ENCODE results near the gene LYPLA2.
"Not testable (repeated sequence)": the region's sequence is repeated elsewhere in the genome, so short reads cannot be mapped to it uniquely, and the experiment has no call there.

The LYPLA2 gene

DNA sequence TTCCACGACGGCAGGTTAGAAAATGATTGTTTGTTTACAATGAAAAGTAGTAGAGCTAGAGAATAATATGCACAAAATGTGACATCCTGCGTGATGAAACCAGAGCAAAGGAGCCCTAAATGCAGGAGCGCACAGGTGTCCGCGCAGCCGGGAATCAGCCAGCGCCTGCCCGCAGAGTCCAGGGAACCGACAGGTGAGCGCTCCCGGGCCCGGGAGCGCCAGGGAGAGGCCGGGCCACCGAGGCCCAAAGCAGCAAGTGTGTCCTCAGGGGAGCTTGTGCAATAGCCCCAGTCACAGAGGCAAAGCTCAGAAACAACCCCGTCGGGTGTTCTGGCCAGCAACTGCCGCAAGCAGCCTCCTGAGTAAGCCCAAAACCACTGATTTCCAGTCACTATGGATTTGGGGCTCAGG, 10.4 kb downstream of the LYPLA2 start:
- DNase-seq (ENCODE audit: low read depth) = no peak

DNA sequence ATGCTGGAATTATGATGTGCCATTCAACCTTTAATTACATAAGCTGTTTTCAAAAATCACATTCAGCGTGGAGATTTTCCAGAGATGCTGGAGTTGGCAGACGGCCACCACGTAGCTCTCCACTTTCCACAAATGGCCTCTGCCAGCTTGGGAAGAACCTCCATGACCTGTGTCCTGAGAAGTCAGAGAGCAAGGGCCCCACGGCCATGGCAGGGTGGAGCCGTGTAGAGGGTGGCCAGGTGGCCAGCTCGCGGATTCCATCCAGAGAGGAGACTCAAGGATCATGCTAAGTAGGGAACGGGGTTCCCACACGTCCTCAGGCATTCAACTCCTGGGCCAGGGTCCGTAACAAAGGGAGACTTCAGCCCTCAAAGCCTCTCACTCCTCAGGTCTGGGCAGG, 10.9 kb downstream of the LYPLA2 start:
- DNase-seq (ENCODE audit: low read depth) = no peak

DNA sequence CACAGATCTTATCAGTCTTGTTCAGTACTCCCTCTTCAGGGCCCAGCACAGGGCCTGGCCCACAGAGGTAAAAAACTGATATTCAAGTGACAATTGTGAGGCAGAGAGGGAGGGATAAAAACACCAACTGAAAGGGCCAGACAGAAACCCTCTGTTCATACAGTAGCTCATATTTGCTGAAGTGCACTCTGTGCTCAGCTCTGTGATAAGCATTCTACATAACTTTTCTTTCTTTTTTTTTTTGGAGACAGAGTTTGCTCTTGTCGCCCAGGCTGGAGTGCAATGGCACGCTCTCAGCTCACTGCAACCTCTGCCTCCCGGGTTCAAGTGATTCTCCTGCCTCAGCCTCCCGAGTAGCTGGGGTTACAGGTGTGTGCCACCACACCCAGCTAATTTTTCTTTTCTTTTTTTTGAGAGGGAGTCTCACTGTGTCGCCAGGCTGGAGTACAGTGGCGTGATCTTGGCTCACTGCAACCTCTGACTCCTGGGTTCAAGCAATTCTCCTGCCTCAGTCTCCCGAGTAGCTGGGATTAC, 11.9 kb downstream of the LYPLA2 start:
- DNase-seq (ENCODE audit: low read depth) = not testable (repeated sequence)

DNA sequence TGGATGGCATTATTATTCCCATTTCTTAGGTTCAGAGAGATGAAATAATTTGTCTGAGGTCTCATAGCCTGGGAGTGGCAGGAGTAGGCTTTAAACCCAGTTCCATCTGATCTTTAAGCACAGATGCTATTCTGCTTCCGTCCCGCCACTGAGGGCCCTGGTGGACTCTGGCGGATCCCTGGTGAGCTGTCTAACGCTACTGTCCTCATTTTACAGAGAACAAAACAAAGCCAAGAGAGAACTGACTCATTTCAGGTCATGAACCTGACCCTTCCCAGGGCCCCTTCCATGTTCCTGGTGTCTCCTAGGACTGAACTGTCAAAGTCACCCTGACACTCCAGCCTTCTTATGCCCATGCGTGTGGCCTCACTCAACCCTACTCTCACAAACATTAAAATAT, 12.7 kb downstream of the LYPLA2 start:
- DNase-seq (ENCODE audit: low read depth) = no peak

DNA sequence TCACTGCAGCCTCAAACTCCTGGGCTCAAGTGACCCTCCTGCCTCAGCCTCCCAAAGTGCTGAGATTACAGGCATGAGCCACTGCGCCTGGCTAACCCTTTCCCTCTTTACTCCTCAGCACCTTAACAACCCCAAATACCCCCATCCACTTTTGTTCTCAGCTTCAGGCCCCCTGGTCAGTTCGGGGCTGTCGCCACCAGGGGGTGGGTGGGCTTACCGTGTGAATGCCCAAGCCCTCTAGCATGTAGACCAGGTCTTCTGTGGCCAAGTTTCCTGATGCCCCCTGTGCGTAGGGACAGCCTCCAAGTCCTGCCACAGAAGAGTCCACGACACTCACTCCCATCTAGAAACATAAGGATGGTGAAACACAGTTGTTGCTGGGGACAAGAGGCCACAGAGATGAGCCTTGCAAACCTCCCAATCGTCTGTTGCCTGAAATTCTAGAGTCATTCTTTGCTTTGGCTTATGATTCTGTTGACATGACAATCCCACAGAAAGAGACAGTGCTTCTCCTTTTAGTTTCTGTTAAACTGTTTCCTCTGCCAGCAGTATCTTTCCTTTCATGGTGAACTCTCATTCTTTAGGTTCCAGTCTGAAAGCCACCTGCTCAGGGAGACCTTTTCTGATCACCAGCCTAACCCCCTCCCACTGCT, 13.4 kb downstream of the LYPLA2 start:
- no peak for DNase-seq (ENCODE audit: low read depth)

DNA sequence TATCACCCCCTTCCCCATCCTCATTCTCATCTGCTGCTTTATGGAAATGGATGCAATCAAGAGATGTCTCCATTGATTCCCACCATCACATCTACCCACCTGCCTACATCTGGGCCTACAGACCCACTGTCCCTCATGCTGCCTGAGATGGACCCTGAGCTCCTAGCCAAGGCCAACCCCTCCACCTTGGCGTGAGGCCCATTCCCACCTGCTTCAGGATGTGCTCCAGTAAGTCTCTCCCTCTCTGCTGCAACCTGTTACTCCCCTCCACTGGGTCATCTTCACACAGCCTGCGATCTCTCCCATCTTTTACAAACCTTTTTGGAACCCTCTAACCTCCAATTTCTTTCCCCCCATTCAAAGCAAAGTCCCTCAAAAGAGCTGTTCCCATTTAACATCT, 14.1 kb downstream of the LYPLA2 start:
- DNase-seq (ENCODE audit: low read depth) = no peak

DNA sequence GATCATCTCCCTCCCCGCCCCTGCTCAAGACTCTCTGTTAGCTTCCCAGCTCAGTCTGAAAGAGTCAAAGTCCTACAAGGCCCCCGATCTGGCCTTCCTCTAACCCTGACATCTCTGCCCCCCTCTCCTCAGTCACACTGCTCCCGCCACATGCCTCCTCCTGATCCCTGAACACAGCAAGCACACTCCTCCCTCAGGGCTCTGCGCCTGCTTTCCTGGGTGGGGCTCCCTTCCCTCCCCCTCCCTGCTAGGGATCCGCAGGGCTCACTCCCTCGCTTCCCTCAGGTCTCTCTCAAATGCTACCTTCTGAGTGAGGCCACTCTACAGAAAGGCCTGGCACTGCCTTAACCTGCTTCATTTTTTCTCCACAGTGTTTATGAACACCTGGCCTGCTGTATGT, 15.3 kb downstream of the LYPLA2 start:
- no peak for DNase-seq (ENCODE audit: low read depth)

DNA sequence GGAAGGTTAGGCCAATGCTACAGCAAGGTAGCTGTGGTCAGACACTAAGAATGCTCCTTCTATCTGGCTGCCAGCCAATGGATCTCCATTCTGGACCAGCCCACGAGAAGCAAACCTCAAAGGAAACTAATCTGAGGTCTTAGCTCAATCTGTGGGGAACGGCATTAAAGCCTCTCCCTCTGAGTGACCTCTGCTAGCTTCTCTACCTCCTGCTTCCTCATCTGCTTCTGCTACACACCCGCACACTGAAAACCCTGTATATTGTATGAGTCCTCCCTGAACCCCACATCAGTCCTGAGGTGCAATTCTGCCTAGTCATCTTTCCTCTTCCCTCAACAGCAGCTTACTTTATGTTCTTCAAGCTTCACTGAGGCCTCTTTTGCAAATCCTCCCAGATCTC, 16.5 kb downstream of the LYPLA2 start:
- DNase-seq (ENCODE audit: low read depth) = no peak

DNA sequence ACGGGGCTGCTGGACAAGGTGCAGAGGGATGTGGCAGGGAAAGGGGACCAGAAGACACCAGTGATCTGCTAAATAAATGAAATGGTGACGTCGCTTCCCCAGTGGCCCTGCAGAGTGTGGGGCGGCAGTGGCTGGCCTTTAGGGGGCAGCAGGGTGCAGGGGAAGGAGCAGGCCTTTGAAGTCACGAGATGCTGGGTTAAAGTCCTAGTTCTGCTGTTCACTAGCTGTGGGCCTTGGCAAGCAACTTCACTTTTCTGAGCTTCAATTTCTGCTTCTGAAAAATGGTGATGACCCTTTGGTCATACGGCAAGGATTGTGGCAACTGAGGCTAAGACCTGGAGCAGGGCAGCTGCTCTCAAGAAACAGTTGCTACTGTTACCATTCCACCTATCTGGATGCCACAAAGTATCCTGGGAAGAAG, 18.8 kb downstream of the LYPLA2 start:
- peak; percentile 67 for DNase-seq (ENCODE audit: low read depth)

DNA sequence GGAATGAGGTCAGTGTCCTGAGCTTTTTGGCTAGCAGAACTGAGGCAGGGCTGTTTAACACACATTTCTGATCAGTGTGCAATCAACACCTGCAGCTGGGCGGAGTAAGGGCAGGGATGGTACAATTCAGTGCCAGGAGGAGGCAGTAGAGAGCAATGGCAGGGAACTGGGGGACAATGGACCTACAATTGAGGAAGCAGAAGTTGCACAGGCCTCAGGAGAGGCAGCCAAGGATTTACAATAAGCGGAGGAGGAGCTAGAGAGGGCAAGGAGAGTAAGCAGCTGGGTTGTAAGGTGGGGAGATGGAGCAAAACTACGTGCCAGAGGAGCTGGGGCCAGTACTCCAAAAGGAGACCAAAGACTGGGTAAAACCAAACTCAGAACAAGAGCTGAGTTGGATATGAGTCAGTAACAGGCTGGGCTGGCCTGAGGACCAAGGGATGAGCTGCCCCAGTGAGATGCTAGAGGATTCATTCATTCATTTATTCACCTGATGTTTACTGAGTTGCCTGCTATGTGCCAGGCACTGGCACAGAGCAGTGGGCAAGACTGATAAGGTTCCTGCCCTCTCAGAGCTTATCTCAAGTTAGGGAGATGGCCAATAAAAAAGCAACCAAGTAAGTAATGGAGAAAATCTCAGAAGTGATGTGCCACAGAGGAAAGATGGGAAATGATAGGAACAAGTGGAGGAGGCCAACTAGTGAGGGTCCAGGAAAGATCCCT, 20.0 kb downstream of the LYPLA2 start:
- DNase-seq (ENCODE audit: low read depth) = no peak

DNA sequence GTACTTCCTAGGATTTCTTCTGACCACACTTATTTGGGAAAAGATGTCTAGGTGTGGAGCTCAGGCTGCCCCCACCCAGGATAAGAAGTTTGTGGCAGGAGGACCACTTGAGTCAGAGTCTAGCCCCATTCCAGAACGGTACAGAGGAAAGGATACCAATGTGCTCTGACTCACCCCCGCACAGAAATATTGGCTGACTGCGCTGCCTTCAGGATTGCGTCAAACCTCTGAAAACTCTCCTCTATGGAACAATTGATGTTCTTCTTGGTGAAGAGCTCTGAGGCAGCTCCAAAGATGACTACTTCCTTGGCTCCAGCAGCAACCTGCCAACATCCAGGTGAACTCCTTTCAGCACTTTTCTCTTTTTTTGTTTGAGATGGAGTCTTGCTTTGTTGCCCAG, 23.1 kb downstream of the LYPLA2 start:
- no peak for DNase-seq (ENCODE audit: low read depth)

DNA sequence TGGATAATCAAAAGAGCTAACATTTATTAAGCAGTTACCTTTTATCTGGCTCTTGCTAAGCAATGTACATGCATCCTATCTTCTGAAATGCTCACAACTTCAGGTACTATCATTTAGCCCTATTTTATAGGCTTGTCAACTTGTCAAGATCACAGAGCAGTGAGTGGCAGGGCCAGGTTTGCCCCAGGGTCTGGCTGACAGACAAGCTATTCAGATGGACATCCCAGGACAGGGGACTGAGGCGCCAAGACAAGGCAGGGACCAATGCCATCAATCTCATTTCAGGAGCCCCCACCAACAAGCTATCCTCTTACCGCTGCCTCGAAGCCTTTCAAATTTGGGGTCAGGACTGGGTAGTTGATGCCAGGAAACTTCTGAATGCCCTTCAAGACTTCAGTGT, 25.4 kb downstream of the LYPLA2 start:
- DNase-seq (ENCODE audit: low read depth) = no peak

DNA sequence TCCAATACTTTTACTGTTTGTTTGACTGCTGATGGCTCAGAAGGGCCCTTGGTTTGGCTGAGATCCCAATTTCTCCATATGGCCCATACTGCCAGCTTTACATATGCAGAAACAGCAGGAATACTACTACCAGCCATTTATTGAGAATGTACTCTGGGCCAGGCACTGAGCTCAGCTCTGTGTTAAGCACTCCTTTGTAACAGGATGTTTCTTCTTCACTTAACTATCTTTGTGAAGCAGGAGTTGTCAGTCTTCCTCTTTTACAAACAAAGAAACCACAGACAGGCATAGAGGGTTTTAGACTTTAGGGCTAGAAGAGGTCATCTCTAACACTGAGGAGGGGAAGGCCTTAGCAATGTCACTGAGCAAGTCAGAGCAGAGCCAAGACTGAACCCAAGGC, 26.0 kb downstream of the LYPLA2 start:
- no peak for DNase-seq (ENCODE audit: low read depth)

DNA sequence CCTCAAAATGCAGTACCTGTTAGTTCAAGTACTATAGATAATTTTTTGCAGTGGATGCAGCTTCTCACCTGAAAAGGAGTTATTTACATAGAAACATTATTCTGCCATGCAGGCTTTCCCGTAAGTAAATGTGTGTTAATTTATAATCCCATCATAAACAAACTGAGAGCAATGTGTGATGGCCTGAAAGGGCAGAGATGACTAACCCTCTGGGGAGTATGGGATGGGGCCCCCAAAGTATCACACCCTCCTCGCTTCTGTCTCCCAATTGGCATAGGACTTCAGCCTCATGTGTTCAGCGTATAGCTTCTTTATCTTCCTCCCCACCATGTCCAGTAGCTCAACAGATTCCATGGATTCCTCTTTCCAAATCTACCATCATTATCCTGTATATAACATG, 26.7 kb downstream of the LYPLA2 start:
- DNase-seq (ENCODE audit: low read depth) = no peak

DNA sequence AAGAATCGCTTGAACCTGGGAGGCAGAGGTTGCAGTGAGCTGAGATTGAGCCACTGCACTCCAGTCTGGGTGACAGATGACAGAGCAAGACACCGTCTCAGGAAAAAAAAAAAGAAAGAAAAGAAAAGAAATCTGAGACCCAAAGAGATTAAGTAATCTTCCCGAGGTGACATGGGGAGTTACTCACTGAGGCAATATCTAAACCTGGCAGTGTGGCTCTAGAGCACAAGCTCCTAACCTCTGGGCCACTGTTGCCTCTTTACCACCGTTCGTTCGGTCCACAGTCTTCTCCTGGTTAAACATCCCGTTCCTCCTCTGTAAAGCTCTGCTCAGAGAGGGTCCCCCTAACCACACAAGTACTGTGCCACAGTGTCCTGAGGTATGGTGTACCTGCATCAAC, 32.8 kb downstream of the LYPLA2 start:
- DNase-seq (ENCODE audit: low read depth) = no peak

DNA sequence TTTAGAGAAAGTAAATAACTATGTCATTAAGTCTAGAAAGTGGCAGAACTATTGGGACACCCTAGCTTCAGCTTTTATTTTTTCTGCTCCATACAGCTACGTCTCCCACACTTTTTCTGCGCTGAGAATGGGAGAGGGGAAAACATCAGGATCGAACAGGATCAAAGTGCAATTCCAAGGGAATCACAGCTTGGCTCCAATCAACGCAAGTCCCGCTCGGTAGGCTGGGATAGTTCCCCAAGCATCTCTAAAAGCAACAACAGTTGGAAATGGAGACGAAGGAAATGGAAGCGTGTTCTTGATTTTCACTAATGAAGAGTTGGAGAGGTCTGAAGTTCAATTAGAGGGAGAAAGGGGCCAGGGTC, 33.7 kb downstream of the LYPLA2 start:
- no peak for DNase-seq (ENCODE audit: low read depth)

DNA sequence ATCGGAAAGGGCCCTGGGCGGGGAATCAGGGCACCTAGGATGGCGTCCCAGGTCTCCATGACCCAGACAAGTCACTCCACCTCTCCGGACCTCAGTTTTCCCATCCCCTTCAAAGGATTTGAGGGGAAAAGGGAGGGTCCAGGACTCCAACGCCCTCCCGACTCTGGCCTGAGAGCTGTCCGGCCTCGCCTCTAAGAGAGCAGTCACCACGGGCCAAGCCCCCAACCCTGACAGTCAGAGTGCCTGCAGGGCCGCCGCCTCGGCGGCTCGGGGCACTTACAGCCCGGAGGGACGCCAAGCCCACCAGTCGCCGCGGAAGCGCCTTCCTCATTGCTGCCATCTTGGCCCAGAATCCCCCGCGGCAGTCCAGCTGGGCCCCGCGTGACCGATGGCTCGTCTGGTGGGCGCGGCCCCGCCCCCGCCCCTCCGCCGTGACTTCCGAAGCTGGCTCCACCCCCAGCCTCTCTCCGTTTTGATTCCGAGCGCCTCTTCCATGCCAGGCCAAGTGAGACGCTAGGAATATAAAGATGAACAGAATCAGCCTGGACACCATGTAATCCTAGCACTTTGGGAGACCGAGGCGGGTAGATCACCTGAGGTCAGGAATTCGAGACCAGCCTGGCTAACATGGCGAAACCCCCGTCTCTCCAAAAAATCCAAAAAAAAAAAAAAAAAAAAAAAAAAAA, 34.3 kb downstream of the LYPLA2 start, which contains the start of gene HMGCL:
HMGCL (minus strand) TSS at position 354 of the 686 bp plus-strand sequence; CDS start at position 340, 14 bp downstream.
- peak; percentile 76 for DNase-seq (ENCODE audit: low read depth)

DNA sequence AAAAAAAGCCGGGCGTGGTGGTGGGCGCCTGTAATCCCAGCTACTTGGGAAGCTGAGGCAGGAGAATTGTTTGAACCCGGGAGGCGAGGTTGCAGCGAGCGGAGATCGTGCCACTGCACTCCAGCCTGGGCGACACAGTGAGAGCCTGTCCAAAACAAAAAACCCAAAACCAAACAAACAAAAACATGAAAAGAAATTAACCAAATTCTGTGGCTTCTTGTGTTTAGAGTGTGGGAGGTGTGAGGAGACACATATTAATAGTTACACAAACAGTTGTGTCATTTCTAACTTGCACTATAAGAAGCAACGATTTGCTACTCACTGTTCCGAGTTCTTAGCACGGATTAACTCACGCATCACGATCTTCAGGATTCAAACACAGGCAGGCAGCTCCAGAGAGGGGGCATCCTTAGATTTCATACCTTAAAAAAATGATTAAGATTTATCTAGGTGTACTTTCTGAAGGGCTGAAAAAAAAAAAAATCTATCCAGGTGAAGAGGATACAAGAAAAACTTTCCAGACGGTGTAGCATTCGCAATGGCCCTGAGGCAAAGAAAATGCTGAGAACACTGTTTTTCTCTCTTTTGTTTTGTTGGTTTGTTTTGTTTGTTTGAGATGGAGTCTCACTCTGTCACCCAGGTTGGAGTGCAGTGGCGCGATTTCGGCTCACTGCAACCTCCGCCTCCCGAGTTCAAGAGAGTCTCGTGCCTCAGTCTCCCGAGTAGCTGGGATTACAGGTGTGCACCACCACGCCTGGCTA, 35.0 kb downstream of the LYPLA2 start:
- no peak for DNase-seq (ENCODE audit: low read depth)

DNA sequence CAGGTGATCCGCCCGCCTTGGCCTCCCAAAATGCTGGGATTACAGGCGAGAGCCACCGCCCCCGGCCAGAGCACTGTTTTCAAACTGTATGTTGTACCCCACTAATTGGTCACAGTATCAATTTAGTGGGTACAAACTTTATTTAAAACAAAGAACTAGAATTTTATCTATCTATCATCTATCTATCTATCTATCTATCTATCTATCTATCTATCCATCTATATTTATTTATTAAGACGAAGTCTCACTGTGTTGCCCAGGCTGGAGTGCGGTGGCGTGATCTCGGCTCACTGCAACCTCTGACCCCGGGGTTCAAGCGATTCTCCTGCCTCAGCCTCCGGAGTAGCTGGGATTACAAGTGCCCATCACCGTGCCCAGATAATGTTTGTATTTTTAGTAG, 35.6 kb downstream of the LYPLA2 start:
- DNase-seq (ENCODE audit: low read depth) = not testable (repeated sequence)

DNA sequence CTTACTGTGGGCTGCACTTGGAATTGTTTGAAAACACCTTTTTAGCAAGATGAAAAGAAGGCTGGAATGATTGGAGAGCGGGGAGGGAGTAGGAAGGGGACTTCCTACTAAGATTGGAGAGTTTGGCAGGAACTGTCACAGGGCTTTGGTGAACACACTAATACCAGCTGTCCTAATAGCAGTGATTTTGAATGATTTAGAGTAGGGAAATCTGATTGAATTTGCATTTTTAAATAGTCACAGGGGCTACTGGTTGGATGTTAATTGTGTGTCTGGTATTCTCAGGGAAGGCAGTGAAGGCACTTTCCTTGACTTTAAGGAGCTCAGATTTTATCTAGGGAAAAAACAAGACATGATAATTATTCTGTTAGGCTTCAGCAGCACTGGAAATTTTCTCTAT, 36.8 kb downstream of the LYPLA2 start:
- no peak for DNase-seq (ENCODE audit: low read depth)

DNA sequence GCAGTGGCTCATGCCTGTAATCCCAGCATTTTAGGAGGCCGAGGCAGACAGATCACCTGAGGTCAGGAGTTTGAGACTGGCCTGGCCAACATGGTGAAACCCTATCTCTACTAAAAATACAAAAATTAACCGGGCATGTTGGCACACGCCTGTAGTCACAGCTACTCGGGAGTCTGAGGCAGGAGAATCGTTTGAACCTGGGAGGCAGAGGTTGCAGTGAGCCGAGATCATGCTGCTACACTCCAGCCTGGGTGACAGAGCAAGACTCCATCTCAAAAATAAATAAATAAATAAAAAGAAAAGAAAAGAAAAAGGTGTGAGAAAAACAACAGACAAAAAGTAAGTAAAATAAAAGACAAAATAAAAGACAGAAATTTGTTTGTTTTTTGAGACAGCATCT, 43.2 kb downstream of the LYPLA2 start:
- not testable (repeated sequence) for DNase-seq (ENCODE audit: low read depth)

DNA sequence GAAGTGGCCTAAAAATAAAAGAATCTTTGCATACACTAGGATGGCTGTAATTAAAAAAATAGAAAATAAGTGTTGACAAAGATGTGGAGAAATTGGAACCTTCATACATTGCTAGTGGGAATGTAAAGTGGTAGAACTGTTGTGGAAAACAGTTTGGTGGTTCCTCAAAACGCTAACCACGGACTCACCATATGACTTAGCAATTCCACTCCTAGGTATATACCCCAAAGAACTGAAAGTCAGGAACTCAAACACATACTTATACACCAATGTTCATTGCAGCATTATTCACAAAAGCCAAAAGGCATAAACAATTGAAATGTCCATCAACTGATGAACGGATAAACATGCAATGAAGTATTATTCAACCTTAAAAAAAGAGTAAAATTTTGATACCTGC, 45.1 kb downstream of the LYPLA2 start:
- no peak for DNase-seq (ENCODE audit: low read depth)
